HCT116 (cell line): ENCODE results near the gene KANSL1. TPM values are rescaled to one million over a fixed set of nuclear protein-coding genes. Genes with fewer than 3 reads are reported as not detected.

ENCODE experiments used
- ATAC-seq: fragments of 200-7000 bp; cut with Tn5 transposase; 2 replicates; pipeline ENCODE4 v1.9.1; 2020; ENCODE audit warnings: mild to moderate bottlenecking, moderate library complexity
- BruUV-seq: library from RNA; stranded (reverse); fragments of 400-500 nt; replicated peaks from 2 replicates; lab custom pipeline; 2021; lab: Mats Ljungman, UMichigan
- CTCF ChIA-PET: fragments of 300-600 bp; sonication (Branson Sonifier 250); formaldehyde crosslinking; loops from one replicate; lab custom pipeline; 2021; ENCODE audit warnings: antibody characterized with exemption; lab: Charles Lee
- POLR2A ChIA-PET: fragments of 300-600, 350-600 bp; sonication (Branson Sonifier 250); formaldehyde crosslinking; loops from one replicate; lab custom pipeline; 2021; ENCODE audit warnings: antibody characterized with exemption; lab: Charles Lee
- RAD21 ChIA-PET, 2 experiments: fragments of 300-600 bp; sonication (Branson Sonifier 250); formaldehyde crosslinking; loops; one replicate each; lab custom pipeline; 2023; ENCODE audit warnings: low total read pairs in 2 of 2; ENCODE audit not compliant: uncharacterized antibody in 2 of 2, unreplicated experiment in 2 of 2, low non-redundant PET in 1 of 2; lab: Charles Lee
- DNase-seq: peaks from one replicate; pipeline ENCODE4 v3.0.0-alpha.2; 2010; ENCODE audit warnings: low read depth, low spot score
- H2AFZ ChIP-seq: fragments of 200-600 bp; shearing (Covaris generic), sonication (generic); 2 replicates; pipeline ENCODE4 v1.6.1; 2017; ENCODE audit warnings: low read depth, mixed run types, mixed read lengths, antibody characterized with exemption, low read length; ENCODE audit not compliant: poor library complexity, severe bottlenecking
- H3K27ac ChIP-seq: 2 replicates; pipeline ENCODE4 v1.5.1; 2012; ENCODE audit warnings: low read depth, low read length
- H3K27me3 ChIP-seq: fragments of 200-600 bp; sonication (generic); 2 replicates; pipeline ENCODE4 v1.6.1; 2016; ENCODE audit warnings: mixed run types, low read length, mixed read lengths; ENCODE audit not compliant: insufficient read depth
- H3K36me3 ChIP-seq, 2 experiments: fragments of 200-500 bp in 1 of 2; fragments of 200-600 bp in 1 of 2; sonication (Bioruptor generic) in 1 of 2; sonication (generic) in 1 of 2; 2 replicates each; pipeline versions ENCODE4 v1.5.1 to v1.6.1; 2014 to 2016; ENCODE audit warnings: low read length in 2 of 2, inconsistent platforms in 1 of 2, mixed read lengths in 1 of 2, mixed run types in 1 of 2; ENCODE audit not compliant: insufficient read depth in 2 of 2, control insufficient read depth in 1 of 2
- H3K4me1 ChIP-seq, 2 experiments: fragments of 200-600 bp in 1 of 2; sonication (generic) in 1 of 2; 2 replicates each; pipeline versions ENCODE4 v1.5.1 to v1.6.1; 2012 to 2017; ENCODE audit warnings: low read length in 2 of 2, inconsistent platforms in 1 of 2, mild to moderate bottlenecking in 1 of 2, mixed read lengths in 1 of 2, mixed run types in 1 of 2, moderate library complexity in 1 of 2; ENCODE audit not compliant: insufficient read depth in 2 of 2, control insufficient read depth in 1 of 2
- H3K4me2 ChIP-seq: fragments of 200-600 bp; sonication (generic); 2 replicates; pipeline ENCODE4 v1.6.1; 2017; ENCODE audit warnings: mixed run types, low read length, mixed read lengths
- H3K4me3 ChIP-seq, 2 experiments: fragments of 200-600 bp in 1 of 2; sonication (generic) in 1 of 2; replicated peaks in 1 of 2; 2 replicates each; pipeline ENCODE4 v1.5.1; 2011 to 2016; ENCODE audit warnings: low read length in 2 of 2, control low read depth in 1 of 2, low read depth in 1 of 2, mild to moderate bottlenecking in 1 of 2, mixed read lengths in 1 of 2, mixed run types in 1 of 2
- H3K79me2 ChIP-seq: fragments of 200-600 bp; sonication (generic); 2 replicates; pipeline ENCODE4 v1.6.1; 2017; ENCODE audit warnings: mild to moderate bottlenecking, mixed run types, low read length, moderate library complexity, mixed read lengths; ENCODE audit not compliant: insufficient read depth
- H3K9ac ChIP-seq: fragments of 200-600 bp; sonication (generic); 2 replicates; pipeline ENCODE4 v1.6.1; 2016; ENCODE audit warnings: low read length, mixed read lengths
- H3K9me2 ChIP-seq: fragments of 200-600 bp; sonication (generic), shearing (Covaris generic); 2 replicates; pipeline ENCODE4 v1.6.1; 2017; ENCODE audit warnings: mixed run types, mild to moderate bottlenecking, moderate library complexity; ENCODE audit not compliant: insufficient read depth
- H3K9me3 ChIP-seq, 2 experiments: fragments of 200-500 bp in 1 of 2; fragments of 200-600 bp in 1 of 2; sonication (Bioruptor generic) in 1 of 2; sonication (generic) in 1 of 2; 2 replicates each; pipeline ENCODE4 v1.6.1; 2014 to 2017; ENCODE audit warnings: low read length in 2 of 2, mixed read lengths in 2 of 2, inconsistent platforms in 1 of 2, low read depth in 1 of 2, mild to moderate bottlenecking in 1 of 2, mixed run types in 1 of 2, moderate library complexity in 1 of 2; ENCODE audit not compliant: control insufficient read depth in 1 of 2, insufficient read depth in 1 of 2
- H4K20me1 ChIP-seq: fragments of 200-600 bp; sonication (generic), shearing (Covaris generic); 2 replicates; pipeline ENCODE4 v1.6.1; 2017; ENCODE audit warnings: mixed run types, mild to moderate bottlenecking, moderate library complexity; ENCODE audit not compliant: insufficient read depth
- CTCF ChIP-seq, 3 experiments: fragments of 200-600 bp in 1 of 3; sonication (generic) in 1 of 3; IDR thresholded peaks in 2 of 3; conservative IDR thresholded peaks in 1 of 3; 2 replicates each; pipeline ENCODE4 v1.5.1; 2012 to 2017; ENCODE audit warnings: low read depth in 2 of 3, low read length in 2 of 3, antibody characterized with exemption in 1 of 3, borderline replicate concordance in 1 of 3, control low read depth in 1 of 3, mild to moderate bottlenecking in 1 of 3, mixed read lengths in 1 of 3, mixed run types in 1 of 3, moderate library complexity in 1 of 3; ENCODE audit not compliant: insufficient read depth in 1 of 3
- EGR1 ChIP-seq: IDR thresholded peaks from 2 replicates; pipeline ENCODE4 v1.6.1; 2012; ENCODE audit warnings: low read depth
- EZH2 ChIP-seq: fragments of 200-600 bp; sonication (generic); IDR thresholded peaks from 2 replicates; pipeline ENCODE4 v1.6.1; 2017; ENCODE audit warnings: antibody characterized with exemption, mixed run types
- EZH2phosphoT487 ChIP-seq: fragments of 200-600 bp; IDR thresholded peaks from 2 replicates; pipeline ENCODE4 v1.6.1; 2018; ENCODE audit warnings: antibody characterized with exemption, borderline replicate concordance
- FOSL1 ChIP-seq: IDR thresholded peaks from 2 replicates; pipeline ENCODE4 v1.6.1; 2012; ENCODE audit warnings: low read depth
- JUND ChIP-seq: IDR thresholded peaks from 2 replicates; pipeline ENCODE4 v1.6.1; 2012
- POLR2A ChIP-seq: IDR thresholded peaks from 2 replicates; pipeline ENCODE4 v1.7.0; 2011; ENCODE audit warnings: borderline replicate concordance; ENCODE audit not compliant: insufficient read depth, insufficient read length; ENCODE audit errors: extremely low read depth
- RAD21 ChIP-seq: IDR thresholded peaks from 2 replicates; pipeline ENCODE4 v1.6.1; 2012; ENCODE audit warnings: low read depth, mild to moderate bottlenecking
- SIN3A ChIP-seq: IDR thresholded peaks from 2 replicates; pipeline ENCODE4 v1.6.1; 2012; ENCODE audit warnings: low read depth
- SP1 ChIP-seq: IDR thresholded peaks from 2 replicates; pipeline ENCODE4 v1.6.1; 2012; ENCODE audit warnings: low read depth
- SRF ChIP-seq: IDR thresholded peaks from 2 replicates; pipeline ENCODE4 v1.6.1; 2012; ENCODE audit warnings: low read depth
- TCF7L2 ChIP-seq: IDR thresholded peaks from 2 replicates; pipeline ENCODE4 v1.7.0; 2011; ENCODE audit warnings: borderline replicate concordance, inconsistent platforms; ENCODE audit not compliant: insufficient read depth, insufficient read length; ENCODE audit errors: extremely low read depth
- ZBTB33 ChIP-seq: IDR thresholded peaks from 2 replicates; pipeline ENCODE4 v1.6.1; 2011; ENCODE audit warnings: mild to moderate bottlenecking, low read length, moderate library complexity; ENCODE audit not compliant: insufficient replicate concordance; ENCODE audit errors: extremely low read depth
- ZFX ChIP-seq: fragments of 450-650 bp; IDR thresholded peaks from 2 replicates; pipeline ENCODE4 v1.6.1; 2017
- intact Hi-C: fragments of 100-400 bp; cut with micrococcal nuclease; formaldehyde crosslinking; loops from 2 replicates; pipeline ENCODE4 v1.10.0; 2022
- total RNA-seq: library from RNA; stranded (reverse); gene quantifications from one replicate; pipeline ENCODE4 v1.2.1, GENCODE V29; 2021; ENCODE audit not compliant: unreplicated experiment
- TF ChIP-seq, protein P1 (sequence below): IDR thresholded peaks from 2 replicates; pipeline ENCODE4 v1.6.1; 2012
- TF ChIP-seq, protein P2 (sequence below): IDR thresholded peaks from 2 replicates; pipeline ENCODE4 v1.6.1; 2012

Gene KANSL1
- total RNA-seq, 1 experiment from 2014 or later = 77.5 TPM

DNA sequence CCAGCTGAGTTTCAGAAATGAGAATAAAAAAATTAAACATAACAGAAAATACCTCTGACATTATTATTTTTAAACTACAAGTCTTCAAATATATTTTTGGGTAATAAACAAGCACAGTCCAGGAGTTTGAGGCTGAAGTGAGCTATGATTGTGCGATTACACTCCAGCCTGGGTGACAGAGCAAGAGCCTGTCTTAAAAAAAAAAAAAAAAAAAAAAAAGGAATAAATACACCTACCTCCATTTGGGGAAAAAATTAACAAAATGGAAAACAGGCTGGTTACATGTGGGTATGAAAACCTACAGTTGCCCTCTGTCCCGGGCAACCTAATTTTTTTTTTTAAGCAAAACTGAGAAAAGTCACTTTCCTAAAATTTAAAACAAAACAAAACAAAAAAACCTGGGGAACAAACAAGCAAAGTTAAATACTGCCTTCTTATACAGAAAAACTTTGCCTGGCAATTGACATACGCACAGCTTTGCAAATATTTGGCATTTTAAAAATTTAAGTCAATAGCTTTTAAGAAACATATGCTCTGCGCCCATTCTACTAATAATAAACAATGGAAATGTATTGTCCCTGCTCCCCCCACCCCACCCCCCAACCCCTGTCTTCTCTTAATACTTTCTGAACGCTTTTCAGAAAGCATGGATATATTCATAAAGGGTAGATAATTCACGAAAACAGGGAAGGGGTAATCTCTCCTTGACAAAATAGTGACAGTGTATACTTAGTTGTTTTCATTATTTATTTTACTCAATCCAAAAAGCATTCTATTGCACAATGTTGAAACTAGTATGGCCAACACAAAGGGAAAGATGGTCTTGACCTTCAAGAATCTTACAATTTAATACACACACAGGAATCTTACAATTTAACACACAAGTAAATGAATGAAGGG is 112.9 kb downstream of the KANSL1 start:
- Histone ChIP-seq H3K9ac (no peak overlapping the region), H3K27ac (no peak overlapping the region), H2AFZ (no peak overlapping the region), H4K20me1 (peaks cover 19% of the 10 kb centered on the region), H3K27me3 (no peaks in the 10 kb centered on the region), H3K36me3 (no peaks in the 10 kb centered on the region), H3K4me3 (no peak overlapping the region), H3K9me3 (no peaks in the 10 kb centered on the region), H3K9me2 (no peaks in the 10 kb centered on the region), H3K4me2 (no peak overlapping the region), H3K4me1 (peaks cover 0 to 3% of the 10 kb centered on the region in 2 experiments; a peak in 1 of 4 replicates), H3K79me2 (peaks cover 75% of the 10 kb centered on the region)
- RAD21 ChIA-PET = no interaction called here
- intact Hi-C loops = loop anchor here (2.0 kb wide), 1 partner anchor 14 kb away; no protein-coding TSS in a partner anchor
- CTCF ChIA-PET = no interaction called here
- TF ChIP-seq TCF7L2 (no peak), SIN3A (no peak)
- BruUV-seq = no TSS peak
- POLR2A ChIA-PET = no interaction called here
- DNase-seq (no peak), ATAC-seq (no peak)

GRCh38 chr17:46078675-46079074 is 114.6 kb downstream of the KANSL1 start:
- peaks cover 0 to 7% of the 10 kb centered on the region in 2 experiments; a peak in 2 of 4 replicates for H3K4me1 ChIP-seq
- H3K79me2 ChIP-seq = peaks cover 74% of the 10 kb centered on the region
- no peak overlapping the region for H3K9ac ChIP-seq
- no peak overlapping the region for H3K4me2 ChIP-seq
- POLR2A ChIA-PET = no interaction called here
- H3K36me3 ChIP-seq = no peaks in the 10 kb centered on the region
- RAD21 ChIA-PET = no interaction called here
- CTCF ChIA-PET = no interaction called here
- BruUV-seq = TSS peak; percentile 9
- H3K4me3 ChIP-seq = no peak overlapping the region
- no peaks in the 10 kb centered on the region for H3K9me3 ChIP-seq
- ATAC-seq (no peak), DNase-seq (no peak)
- H3K9me2 ChIP-seq = no peaks in the 10 kb centered on the region
- peaks cover 22% of the 10 kb centered on the region for H4K20me1 ChIP-seq
- H2AFZ ChIP-seq = no peak overlapping the region
- no peaks in the 10 kb centered on the region for H3K27me3 ChIP-seq
- TF ChIP-seq EZH2 (no peak), ZBTB33 (no peak), FOSL1 (no peak), EGR1 (no peak), POLR2A (no peak), ZFX (no peak), SP1 (no peak), CTCF (IDR thresholded peaks at IDR 0.05 in 2 of 3, conservative IDR thresholded peaks at IDR 0.05 in 1 of 3; ENCODE audit: borderline replicate concordance in 1 of 3, insufficient read depth in 1 of 3, low read depth in 2 of 3, low read length in 2 of 3) (no peak), TCF7L2 (no peak), SRF (no peak), RAD21 (no peak), JUND (no peak), EZH2phosphoT487 (no peak)
- TF ChIP-seq, protein P1, sequence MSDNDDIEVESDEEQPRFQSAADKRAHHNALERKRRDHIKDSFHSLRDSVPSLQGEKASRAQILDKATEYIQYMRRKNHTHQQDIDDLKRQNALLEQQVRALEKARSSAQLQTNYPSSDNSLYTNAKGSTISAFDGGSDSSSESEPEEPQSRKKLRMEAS = no peak
- TF ChIP-seq, protein P2, sequence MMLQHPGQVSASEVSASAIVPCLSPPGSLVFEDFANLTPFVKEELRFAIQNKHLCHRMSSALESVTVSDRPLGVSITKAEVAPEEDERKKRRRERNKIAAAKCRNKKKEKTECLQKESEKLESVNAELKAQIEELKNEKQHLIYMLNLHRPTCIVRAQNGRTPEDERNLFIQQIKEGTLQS = no peak
- TF ChIP-seq, all 23 proteins: peak for 0
- intact Hi-C loops = no loop called here
- H3K27ac ChIP-seq = no peak overlapping the region
